ENCODE data around the gene GBGT1. TPM values are rescaled to one million over a fixed set of nuclear protein-coding genes. Genes with fewer than 3 reads are reported as not detected.

GBGT1 gene
- total and polyA plus RNA-seq, 9 of the 15 experiments (the other 6 are each of a cell fraction or from before 2014, with no cell fraction given) = 0.55 to 25.8 (median 13.7) TPM

DNA sequence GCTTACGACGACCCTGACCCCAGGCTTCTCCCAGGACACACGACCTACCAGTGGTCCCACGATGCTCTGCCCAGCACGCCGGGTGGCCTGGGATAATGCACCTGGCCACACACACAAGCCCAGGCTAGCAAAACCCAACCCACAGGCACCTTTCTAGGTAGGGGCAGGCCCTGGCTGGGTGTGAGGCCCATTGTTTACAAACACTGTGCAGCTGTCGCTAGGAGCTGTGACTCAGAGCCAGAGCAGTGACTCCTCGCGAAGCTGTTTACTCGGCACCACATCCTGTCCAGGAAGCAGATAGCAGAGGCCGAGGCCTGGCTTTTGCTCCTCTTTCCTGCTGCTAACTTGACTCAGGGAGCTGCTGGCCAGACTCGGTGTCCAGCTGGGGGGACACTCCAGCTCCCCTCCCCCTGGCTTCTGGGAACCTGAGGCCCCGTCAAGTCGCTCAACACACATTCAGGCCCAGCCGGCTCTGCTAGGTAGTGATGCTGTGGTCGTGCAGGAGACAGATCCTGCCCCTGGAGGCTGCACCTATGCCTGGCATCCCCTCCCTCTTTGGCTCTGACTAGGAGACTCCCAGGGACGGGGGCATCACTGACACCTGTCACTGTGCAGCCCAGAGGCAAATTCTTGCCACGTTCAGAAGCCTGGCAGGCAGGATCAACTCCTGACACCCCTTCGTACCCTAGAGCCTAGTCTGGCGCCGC lies 29.9 kb downstream of the GBGT1 start (continued):
- TF ChIP-seq, protein P1, sequence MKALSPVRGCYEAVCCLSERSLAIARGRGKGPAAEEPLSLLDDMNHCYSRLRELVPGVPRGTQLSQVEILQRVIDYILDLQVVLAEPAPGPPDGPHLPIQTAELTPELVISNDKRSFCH (CRISPR knock-in tag; IDR thresholded peaks at IDR 0.05) = no peak
- TF ChIP-seq, protein P1 (tag; IDR thresholded peaks at IDR 0.05) = peak; percentile 19; the same call in 1 of the 2 replicates
- TF ChIP-seq, protein P2, sequence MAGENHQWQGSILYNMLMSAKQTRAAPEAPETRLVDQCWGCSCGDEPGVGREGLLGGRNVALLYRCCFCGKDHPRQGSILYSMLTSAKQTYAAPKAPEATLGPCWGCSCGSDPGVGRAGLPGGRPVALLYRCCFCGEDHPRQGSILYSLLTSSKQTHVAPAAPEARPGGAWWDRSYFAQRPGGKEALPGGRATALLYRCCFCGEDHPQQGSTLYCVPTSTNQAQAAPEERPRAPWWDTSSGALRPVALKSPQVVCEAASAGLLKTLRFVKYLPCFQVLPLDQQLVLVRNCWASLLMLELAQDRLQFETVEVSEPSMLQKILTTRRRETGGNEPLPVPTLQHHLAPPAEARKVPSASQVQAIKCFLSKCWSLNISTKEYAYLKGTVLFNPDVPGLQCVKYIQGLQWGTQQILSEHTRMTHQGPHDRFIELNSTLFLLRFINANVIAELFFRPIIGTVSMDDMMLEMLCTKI (IDR thresholded peaks at IDR 0.05; ENCODE audit: partially characterized antibody) = no peak
- peak; percentile 68; the same call in 1 of the 2 replicates for TF ChIP-seq ZKSCAN8 (CRISPR knock-in tag; IDR thresholded peaks at IDR 0.05)
- TF ChIP-seq PHF8 (IDR thresholded peaks at IDR 0.05; ENCODE audit: borderline replicate concordance, low read length) = peak; percentile 24; the same call in 1 of the 2 replicates
- TF ChIP-seq CTBP1 (IDR thresholded peaks at IDR 0.05; ENCODE audit: borderline replicate concordance) = peak; percentile 93
- TF ChIP-seq, protein P3, sequence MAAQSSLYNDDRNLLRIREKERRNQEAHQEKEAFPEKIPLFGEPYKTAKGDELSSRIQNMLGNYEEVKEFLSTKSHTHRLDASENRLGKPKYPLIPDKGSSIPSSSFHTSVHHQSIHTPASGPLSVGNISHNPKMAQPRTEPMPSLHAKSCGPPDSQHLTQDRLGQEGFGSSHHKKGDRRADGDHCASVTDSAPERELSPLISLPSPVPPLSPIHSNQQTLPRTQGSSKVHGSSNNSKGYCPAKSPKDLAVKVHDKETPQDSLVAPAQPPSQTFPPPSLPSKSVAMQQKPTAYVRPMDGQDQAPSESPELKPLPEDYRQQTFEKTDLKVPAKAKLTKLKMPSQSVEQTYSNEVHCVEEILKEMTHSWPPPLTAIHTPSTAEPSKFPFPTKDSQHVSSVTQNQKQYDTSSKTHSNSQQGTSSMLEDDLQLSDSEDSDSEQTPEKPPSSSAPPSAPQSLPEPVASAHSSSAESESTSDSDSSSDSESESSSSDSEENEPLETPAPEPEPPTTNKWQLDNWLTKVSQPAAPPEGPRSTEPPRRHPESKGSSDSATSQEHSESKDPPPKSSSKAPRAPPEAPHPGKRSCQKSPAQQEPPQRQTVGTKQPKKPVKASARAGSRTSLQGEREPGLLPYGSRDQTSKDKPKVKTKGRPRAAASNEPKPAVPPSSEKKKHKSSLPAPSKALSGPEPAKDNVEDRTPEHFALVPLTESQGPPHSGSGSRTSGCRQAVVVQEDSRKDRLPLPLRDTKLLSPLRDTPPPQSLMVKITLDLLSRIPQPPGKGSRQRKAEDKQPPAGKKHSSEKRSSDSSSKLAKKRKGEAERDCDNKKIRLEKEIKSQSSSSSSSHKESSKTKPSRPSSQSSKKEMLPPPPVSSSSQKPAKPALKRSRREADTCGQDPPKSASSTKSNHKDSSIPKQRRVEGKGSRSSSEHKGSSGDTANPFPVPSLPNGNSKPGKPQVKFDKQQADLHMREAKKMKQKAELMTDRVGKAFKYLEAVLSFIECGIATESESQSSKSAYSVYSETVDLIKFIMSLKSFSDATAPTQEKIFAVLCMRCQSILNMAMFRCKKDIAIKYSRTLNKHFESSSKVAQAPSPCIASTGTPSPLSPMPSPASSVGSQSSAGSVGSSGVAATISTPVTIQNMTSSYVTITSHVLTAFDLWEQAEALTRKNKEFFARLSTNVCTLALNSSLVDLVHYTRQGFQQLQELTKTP (IDR thresholded peaks at IDR 0.05; ENCODE audit: low read depth in 1 of 2, partially characterized antibody in 2 of 2) = peak in 1 of 2 experiments; percentile 22
- TF ChIP-seq NCOR1 (IDR thresholded peaks at IDR 0.05) = peak; percentile 76
- peak; percentile 38 to 65; a peak in 2 of 4 replicates for TF ChIP-seq MAZ (CRISPR knock-in tag; conservative IDR thresholded peaks at IDR 0.05 in 1 of 2, IDR thresholded peaks at IDR 0.05 in 1 of 2)
- TF ChIP-seq BMI1 (IDR thresholded peaks at IDR 0.05; ENCODE audit: low read length) = peak; percentile 84
- 0 out of 2 replicates have a peak, but pooled peaks have one; percentile 25 for TF ChIP-seq ZBED1 (IDR thresholded peaks at IDR 0.05)
- TF ChIP-seq RBBP5 (IDR thresholded peaks at IDR 0.05; ENCODE audit: borderline replicate concordance, insufficient read depth, low read length, poor library complexity, severe bottlenecking) = peak; percentile 57
- TF ChIP-seq, protein P4, sequence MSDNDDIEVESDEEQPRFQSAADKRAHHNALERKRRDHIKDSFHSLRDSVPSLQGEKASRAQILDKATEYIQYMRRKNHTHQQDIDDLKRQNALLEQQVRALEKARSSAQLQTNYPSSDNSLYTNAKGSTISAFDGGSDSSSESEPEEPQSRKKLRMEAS (CRISPR knock-in tag; IDR thresholded peaks at IDR 0.05) = peak; percentile 60
- TF ChIP-seq CBX2 (IDR thresholded peaks at IDR 0.05; ENCODE audit: insufficient read depth, low read length, poor library complexity, severe bottlenecking) = no peak
- TF ChIP-seq NFRKB (IDR thresholded peaks at IDR 0.05; ENCODE audit: low read depth) = peak; percentile 61; the same call in 1 of the 2 replicates
- TF ChIP-seq NFE2 (IDR thresholded peaks at IDR 0.05; ENCODE audit: low read depth) = peak; percentile 44
- no peak for TF ChIP-seq SNIP1 (IDR thresholded peaks at IDR 0.05; ENCODE audit: low read depth)
- TF ChIP-seq KAT7 (CRISPR knock-in tag; IDR thresholded peaks at IDR 0.05; ENCODE audit: borderline replicate concordance) = peak; percentile 71; the same call in 1 of the 2 replicates
- TF ChIP-seq ZFP1 (CRISPR knock-in tag; IDR thresholded peaks at IDR 0.05) = no peak
- no peak for TF ChIP-seq BRCA1 (IDR thresholded peaks at IDR 0.05)
- TF ChIP-seq BRCA1 (CRISPR knock-in tag; IDR thresholded peaks at IDR 0.05) = no peak
- no peak for TF ChIP-seq STAT5B (CRISPR knock-in tag; IDR thresholded peaks at IDR 0.05)
- no peak for TF ChIP-seq ZNF121 (CRISPR knock-in tag; conservative IDR thresholded peaks at IDR 0.05)

Data from K562 (cell line).